ENCODE measurements around the gene RAB12. TPM values are rescaled to one million over a fixed set of nuclear protein-coding genes. Genes with fewer than 3 reads are reported as not detected.
"Not testable (repeated sequence)": the region's sequence is repeated elsewhere in the genome, so short reads cannot be mapped to it uniquely, and the experiment has no call there.

RAB12 gene
- total RNA-seq, 6 experiments from 2014 or later = 34.1 to 38.0 (median 36.4) TPM

DNA sequence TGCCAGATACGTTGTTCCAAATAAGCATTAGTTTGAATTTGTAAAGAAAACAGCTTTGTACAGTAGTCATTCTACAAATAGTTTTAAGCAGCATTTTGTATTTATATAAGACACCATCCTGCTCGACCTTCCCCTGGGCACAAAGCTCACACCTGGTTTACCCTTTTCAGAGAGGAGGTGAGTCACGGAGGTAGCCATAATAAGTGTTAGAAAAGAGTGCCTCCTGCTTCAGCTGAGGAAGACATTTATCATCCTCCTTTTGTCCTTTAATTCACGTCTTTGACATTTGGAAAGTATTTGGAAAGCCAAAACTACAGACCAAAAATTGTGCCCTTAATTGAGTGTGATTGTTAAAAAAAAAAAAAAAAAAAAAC, 6.8 kb downstream of the RAB12 start:
- TF ChIP-seq, protein P1, sequence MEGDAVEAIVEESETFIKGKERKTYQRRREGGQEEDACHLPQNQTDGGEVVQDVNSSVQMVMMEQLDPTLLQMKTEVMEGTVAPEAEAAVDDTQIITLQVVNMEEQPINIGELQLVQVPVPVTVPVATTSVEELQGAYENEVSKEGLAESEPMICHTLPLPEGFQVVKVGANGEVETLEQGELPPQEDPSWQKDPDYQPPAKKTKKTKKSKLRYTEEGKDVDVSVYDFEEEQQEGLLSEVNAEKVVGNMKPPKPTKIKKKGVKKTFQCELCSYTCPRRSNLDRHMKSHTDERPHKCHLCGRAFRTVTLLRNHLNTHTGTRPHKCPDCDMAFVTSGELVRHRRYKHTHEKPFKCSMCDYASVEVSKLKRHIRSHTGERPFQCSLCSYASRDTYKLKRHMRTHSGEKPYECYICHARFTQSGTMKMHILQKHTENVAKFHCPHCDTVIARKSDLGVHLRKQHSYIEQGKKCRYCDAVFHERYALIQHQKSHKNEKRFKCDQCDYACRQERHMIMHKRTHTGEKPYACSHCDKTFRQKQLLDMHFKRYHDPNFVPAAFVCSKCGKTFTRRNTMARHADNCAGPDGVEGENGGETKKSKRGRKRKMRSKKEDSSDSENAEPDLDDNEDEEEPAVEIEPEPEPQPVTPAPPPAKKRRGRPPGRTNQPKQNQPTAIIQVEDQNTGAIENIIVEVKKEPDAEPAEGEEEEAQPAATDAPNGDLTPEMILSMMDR (IDR thresholded peaks at IDR 0.05) = no peak
- Mint-ChIP-seq H3K4me1 (ENCODE audit: low read depth) (peaks cover 58% of the 10 kb centered on the region), H3K27me3 (ENCODE audit: insufficient read depth) (no peaks in the 10 kb centered on the region), H3K27ac (peak overlapping the region; percentile 87), H3K9me3 (no peaks in the 10 kb centered on the region), H3K36me3 (ENCODE audit: low read depth) (peaks cover 5% of the 10 kb centered on the region; the same call in 1 of the 2 replicates), H3K4me3 (peak overlapping the region; percentile 54)
- DNase-seq = no peak

DNA sequence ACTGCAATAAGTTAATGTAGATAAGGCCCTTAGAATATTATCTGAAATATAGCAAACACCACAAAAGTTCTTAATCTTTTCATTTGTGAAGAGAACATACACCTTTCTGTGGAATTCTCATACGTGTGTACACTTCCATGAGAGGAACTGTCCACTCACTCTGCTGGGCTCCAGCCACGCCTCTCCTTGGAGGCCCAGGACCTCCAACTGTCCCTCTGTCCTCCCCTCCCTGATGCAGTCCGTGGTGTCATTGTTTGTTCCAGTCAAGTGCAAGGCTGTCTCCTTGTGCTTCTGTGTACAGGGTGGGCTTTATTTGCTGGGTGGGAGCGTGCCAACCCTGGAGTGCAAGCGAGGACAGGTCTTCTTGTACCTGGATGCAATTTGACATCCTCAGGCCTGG, 8.7 kb downstream of the RAB12 start:
- Mint-ChIP-seq H3K9me3 (no peaks in the 10 kb centered on the region; the same call in 1 of the 2 replicates), H3K27ac (no peak overlapping the region), H3K4me1 (ENCODE audit: low read depth) (peaks cover 51% of the 10 kb centered on the region), H3K27me3 (ENCODE audit: insufficient read depth) (no peaks in the 10 kb centered on the region), H3K4me3 (no peak overlapping the region), H3K36me3 (ENCODE audit: low read depth) (peaks cover 16% of the 10 kb centered on the region)
- DNase-seq = no peak
- TF ChIP-seq, protein P1 (IDR thresholded peaks at IDR 0.05) = no peak

DNA sequence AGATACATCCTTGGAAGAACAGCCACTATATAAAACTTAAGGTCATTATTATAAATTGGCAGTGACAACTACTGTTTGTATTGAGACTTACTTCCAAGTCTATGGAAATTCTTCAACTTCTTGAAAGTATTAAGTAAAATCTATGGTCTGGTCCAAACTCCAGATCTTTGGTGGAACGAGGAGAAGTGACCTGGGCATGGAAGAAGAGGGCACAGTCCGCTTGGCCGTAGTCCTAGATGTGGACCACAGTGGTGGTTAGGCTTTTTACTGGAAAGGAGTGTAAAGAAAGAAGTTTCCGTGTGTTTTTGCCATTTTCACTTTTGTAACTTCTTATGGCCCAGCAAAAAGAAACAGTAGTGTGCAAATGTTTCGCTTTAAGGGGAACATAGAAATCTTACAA, 9.8 kb downstream of the RAB12 start:
- TF ChIP-seq, protein P1 (IDR thresholded peaks at IDR 0.05) = no peak
- H3K27ac Mint-ChIP-seq = no peak overlapping the region
- H3K4me3 Mint-ChIP-seq = no peak overlapping the region
- no peaks in the 10 kb centered on the region for H3K27me3 Mint-ChIP-seq (ENCODE audit: insufficient read depth)
- DNase-seq = no peak
- peaks cover 51% of the 10 kb centered on the region for H3K4me1 Mint-ChIP-seq (ENCODE audit: low read depth)
- H3K9me3 Mint-ChIP-seq = no peaks in the 10 kb centered on the region; the same call in 1 of the 2 replicates
- peaks cover 16% of the 10 kb centered on the region for H3K36me3 Mint-ChIP-seq (ENCODE audit: low read depth)

DNA sequence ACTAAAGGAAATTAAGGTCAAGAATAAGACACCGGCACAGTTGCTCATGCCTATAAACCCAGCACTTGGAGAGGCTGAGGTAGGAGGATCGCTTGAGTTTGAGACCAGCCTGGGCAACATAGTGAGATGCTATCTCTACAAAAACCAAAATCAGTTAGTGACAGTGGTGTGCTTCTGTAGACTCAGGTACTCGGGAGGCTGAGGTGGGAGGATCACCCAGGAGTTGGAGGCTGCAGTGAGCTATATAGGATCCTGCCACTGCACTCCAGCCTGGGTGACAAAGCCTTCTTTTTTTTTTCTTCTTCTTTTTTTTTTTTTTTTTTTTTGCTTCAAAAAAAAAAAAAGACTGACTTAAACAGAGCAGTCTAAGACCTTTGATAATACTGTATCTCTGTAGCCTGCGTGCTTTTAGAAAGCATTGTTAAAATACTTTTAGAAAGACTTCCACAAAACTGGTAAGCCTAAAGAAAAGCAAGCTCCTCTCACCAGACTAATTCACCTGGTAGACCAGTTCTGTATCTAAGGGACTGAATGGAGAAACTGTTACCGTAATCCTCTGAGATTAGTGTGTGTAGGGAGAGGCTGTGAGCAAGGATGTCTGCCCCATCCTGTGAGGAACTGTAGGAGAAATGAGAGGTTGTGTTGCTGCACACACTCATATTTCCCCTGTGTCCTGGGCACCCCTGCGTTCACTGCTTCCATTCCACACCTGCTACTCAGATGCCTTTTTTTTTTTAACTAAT, 10.8 kb downstream of the RAB12 start:
- Mint-ChIP-seq H3K27me3 (ENCODE audit: insufficient read depth) (no peaks in the 10 kb centered on the region), H3K9me3 (no peaks in the 10 kb centered on the region; the same call in 1 of the 2 replicates), H3K4me3 (no peak overlapping the region), H3K27ac (no peak overlapping the region), H3K4me1 (ENCODE audit: low read depth) (peaks cover 45% of the 10 kb centered on the region), H3K36me3 (ENCODE audit: low read depth) (peaks cover 16% of the 10 kb centered on the region)
- DNase-seq = no peak
- TF ChIP-seq, protein P1 (IDR thresholded peaks at IDR 0.05) = no peak

DNA sequence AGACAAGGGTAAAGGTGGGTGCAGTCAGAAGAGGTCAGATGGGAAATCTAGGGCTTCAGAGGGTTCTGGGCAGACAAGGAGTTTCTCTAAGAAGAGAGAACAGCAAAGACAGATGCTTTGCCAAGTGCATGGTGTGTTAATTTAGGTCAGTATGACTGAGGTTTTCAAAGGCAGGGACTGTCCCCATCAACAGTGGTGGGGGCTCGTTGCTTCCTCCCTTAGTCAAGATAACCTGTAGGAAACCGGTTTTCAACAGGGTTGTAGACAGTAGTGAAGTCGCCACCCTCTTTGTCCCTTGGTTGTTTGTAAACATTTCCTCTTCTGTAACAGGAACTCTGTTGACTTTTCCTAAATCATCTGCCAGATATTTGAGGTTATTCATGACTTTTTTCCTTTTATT, 11.6 kb downstream of the RAB12 start:
- peaks cover 40% of the 10 kb centered on the region for H3K4me1 Mint-ChIP-seq (ENCODE audit: low read depth)
- H3K36me3 Mint-ChIP-seq (ENCODE audit: low read depth) = peaks cover 20% of the 10 kb centered on the region
- H3K4me3 Mint-ChIP-seq = no peak overlapping the region
- no peaks in the 10 kb centered on the region for H3K27me3 Mint-ChIP-seq (ENCODE audit: insufficient read depth)
- no peak for DNase-seq
- H3K27ac Mint-ChIP-seq = no peak overlapping the region
- no peaks in the 10 kb centered on the region; the same call in 1 of the 2 replicates for H3K9me3 Mint-ChIP-seq
- TF ChIP-seq, protein P1 (IDR thresholded peaks at IDR 0.05) = no peak

DNA sequence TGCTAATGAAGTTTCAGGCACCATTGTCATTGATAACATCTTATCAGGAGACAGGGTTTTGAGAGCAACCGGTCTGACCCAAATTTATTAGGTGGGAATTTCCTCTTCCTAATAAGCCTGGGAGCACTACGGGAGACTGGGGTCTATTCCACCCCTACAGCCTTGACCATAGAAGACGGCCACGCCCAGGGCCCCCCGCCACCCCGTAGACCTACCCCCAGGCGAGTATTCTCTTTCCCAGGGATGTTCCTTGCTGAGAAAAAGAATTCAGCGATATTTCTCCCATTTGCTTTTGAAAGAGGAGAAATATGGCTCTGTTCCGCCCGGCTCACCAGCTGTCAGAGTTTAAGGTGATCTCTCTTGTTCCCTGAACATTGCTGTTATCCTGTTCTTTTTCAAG, 13.4 kb downstream of the RAB12 start:
- not testable (repeated sequence) for H3K27me3 Mint-ChIP-seq (ENCODE audit: insufficient read depth); H3K9me3 Mint-ChIP-seq; H3K4me3 Mint-ChIP-seq

More for the DNA sequence above, 13.4 kb downstream of the RAB12 start:
- peaks cover 36% of the 10 kb centered on the region for H3K36me3 Mint-ChIP-seq (ENCODE audit: low read depth)
- H3K4me1 Mint-ChIP-seq (ENCODE audit: low read depth) = peaks cover 35% of the 10 kb centered on the region
- DNase-seq, H3K27ac Mint-ChIP-seq: not testable (repeated sequence)

Data from HFFc6 (cell line).